Urinary bladder (tissue), 4 donors: Measurements from ENCODE around the gene GREM1. TPM values are rescaled to one million over a fixed set of nuclear protein-coding genes. Genes with fewer than 3 reads are reported as not detected.
A peak's percentile ranks its signal among the peaks of the same experiment; 100 is the strongest.

Experiments used
- DNase-seq: peaks from one replicate; pipeline ENCODE4 v3.0.0-alpha.2; 2015; ENCODE audit errors: extremely low spot score
- H3K27ac ChIP-seq: one replicate; pipeline ENCODE4 v1.5.1; 2013; ENCODE audit warnings: low read depth, mild to moderate bottlenecking, moderate library complexity
- H3K36me3 ChIP-seq: one replicate; pipeline ENCODE4 v1.6.1; 2013; ENCODE audit warnings: mild to moderate bottlenecking, moderate library complexity; ENCODE audit not compliant: insufficient read depth
- H3K4me1 ChIP-seq: one replicate; pipeline ENCODE4 v1.6.1; 2013; ENCODE audit warnings: mild to moderate bottlenecking, moderate library complexity; ENCODE audit not compliant: insufficient read depth
- H3K4me3 ChIP-seq: one replicate; pipeline ENCODE4 v1.5.1; 2013; ENCODE audit warnings: low read depth, low read length
- WGBS: extraction: QIAGEN DNeasy Blood & Tissue Kit; methylation state at CpG from one replicate; pipeline ENCODE4 v1.1.7; 2013; 5-methylcytosine and 5-hydroxymethylcytosine counted together
- polyA plus RNA-seq: library from polyadenylated mRNA; stranded (reverse); fragments of 200-250 nt; gene quantifications from one replicate; pipeline ENCODE4 v1.2.3, GENCODE V29; 2013
- total RNA-seq: library from RNA; depleted of rRNA; stranded (reverse); fragments of >200 nt; gene quantifications from one replicate; pipeline ENCODE4 v1.2.3, GENCODE V29; 2014
- donor health status: healthy with polysubstance abuse.
- donor health status: healthy.

GREM1 gene
- total and polyA plus RNA-seq, 2 donors: 1.2 to 8.7 TPM

DNA sequence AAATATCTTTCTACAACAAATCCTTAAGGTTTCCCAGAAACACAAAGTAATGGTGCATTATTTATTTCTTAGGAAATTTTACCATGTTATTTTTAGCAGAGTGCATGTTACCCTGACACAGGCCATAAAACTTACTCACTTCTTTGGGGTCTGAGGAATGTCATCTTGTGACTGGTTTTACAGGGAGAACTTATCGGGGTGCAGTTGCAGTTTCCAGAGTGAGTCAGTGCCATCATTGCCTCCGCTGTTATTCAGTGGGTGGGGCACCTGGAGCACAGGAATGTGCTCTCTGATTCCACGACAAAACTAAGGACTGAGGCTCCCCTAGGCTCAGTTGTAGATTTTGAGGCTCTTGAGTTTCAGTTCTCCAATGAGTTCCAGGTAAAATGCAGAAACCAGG is 11.1 kb upstream of the GREM1 start:
- Histone ChIP-seq H3K4me3 (no peak overlapping the region), H3K36me3 (no peaks in the 10 kb centered on the region), H3K4me1 (no peaks in the 10 kb centered on the region), H3K27ac (no peak overlapping the region)
- DNase-seq: no peak
- WGBS: 67% methylated on average over 3 of the region's 3 CpGs

- WGBS: 76% methylated on average over 6 of the region's 6 CpGs
- Histone ChIP-seq H3K27ac (no peak overlapping the region), H3K4me1 (no peaks in the 10 kb centered on the region), H3K4me3 (no peak overlapping the region), H3K36me3 (no peaks in the 10 kb centered on the region)
- no peak for DNase-seq
Observed at GRCh38 chr15:32707436-32707835, 10.4 kb upstream of the GREM1 start.

GRCh38 chr15:32709295-32710033 is 8.3 kb upstream of the GREM1 start:
- H3K4me3 ChIP-seq: no peak overlapping the region
- H3K4me1 ChIP-seq: no peaks in the 10 kb centered on the region
- no peak overlapping the region for H3K27ac ChIP-seq
- no peaks in the 10 kb centered on the region for H3K36me3 ChIP-seq
- WGBS: 69% methylated on average over 9 of the region's 9 CpGs
- DNase-seq: no peak

DNA sequence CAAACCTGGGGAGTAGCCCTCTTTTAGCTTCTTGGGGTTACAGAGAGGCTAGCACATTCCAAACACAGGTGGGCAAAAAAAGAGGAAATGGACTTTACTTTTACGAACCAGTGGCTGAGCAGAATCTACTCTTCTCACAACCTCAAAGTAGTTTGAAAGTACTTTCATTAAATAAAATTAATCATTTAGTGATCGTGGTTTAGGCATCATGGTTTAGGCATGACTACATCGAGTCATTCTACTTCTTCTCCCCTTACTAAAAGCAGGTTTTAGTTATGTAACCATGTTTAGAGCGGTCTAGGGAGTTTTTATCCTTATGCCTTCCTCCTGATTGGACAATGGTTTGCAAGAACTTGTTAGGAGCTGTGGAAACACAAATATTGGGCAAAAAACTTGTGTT is 2.5 kb upstream of the GREM1 start:
- H3K4me3 ChIP-seq: no peak overlapping the region
- no peak overlapping the region for H3K27ac ChIP-seq
- peaks cover 1% of the 10 kb centered on the region for H3K4me1 ChIP-seq
- WGBS: 66% methylated on average over 4 of the region's 4 CpGs
- no peaks in the 10 kb centered on the region for H3K36me3 ChIP-seq
- DNase-seq: no peak

DNA sequence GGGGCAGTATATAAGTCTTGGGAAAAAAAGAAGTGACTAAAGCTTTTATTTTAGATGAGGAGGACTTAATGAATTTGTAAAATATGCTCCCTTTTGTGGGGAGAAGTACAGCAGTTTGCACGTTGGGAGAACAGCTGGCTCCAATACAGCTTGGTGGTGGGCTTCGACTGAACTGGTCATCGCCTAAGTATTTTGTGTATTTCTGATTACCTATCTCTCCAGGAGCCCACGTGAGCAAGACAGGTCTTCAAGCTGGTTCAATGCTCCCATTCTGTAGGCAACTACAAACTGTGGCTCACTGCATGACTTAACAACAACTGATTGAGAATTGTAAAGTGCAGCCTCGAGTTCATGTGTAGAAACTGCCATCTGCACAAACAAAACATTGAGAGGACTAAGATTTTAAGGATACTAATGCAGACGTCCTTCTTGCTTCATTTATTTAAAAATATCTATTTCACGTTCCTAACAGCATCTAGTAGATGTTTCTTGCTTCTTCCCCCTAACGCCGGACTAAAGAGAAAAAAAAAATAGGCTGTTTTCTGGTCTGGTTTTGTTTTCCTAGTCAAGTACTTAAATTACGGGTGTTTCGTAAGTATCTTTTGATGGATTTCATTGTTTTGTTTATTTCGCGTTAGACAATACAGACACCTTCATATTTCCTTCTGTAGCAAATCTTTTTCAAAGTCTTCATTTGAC is 1.4 kb upstream of the GREM1 start:
- no peak overlapping the region for H3K4me3 ChIP-seq
- DNase-seq: no peak
- 24% methylated on average over 13 of the region's 13 CpGs for WGBS
- H3K4me1 ChIP-seq: peaks cover 1% of the 10 kb centered on the region
- no peaks in the 10 kb centered on the region for H3K36me3 ChIP-seq
- H3K27ac ChIP-seq: no peak overlapping the region

GRCh38 chr15:32716915-32717425 is 834 bp upstream of the GREM1 start:
- Histone ChIP-seq H3K36me3 (no peaks in the 10 kb centered on the region), H3K4me3 (peak overlapping the region; percentile 15), H3K4me1 (peaks cover 1% of the 10 kb centered on the region), H3K27ac (no peak overlapping the region)
- DNase-seq: no peak
- 10% methylated on average over 21 of the region's 21 CpGs for WGBS

DNA sequence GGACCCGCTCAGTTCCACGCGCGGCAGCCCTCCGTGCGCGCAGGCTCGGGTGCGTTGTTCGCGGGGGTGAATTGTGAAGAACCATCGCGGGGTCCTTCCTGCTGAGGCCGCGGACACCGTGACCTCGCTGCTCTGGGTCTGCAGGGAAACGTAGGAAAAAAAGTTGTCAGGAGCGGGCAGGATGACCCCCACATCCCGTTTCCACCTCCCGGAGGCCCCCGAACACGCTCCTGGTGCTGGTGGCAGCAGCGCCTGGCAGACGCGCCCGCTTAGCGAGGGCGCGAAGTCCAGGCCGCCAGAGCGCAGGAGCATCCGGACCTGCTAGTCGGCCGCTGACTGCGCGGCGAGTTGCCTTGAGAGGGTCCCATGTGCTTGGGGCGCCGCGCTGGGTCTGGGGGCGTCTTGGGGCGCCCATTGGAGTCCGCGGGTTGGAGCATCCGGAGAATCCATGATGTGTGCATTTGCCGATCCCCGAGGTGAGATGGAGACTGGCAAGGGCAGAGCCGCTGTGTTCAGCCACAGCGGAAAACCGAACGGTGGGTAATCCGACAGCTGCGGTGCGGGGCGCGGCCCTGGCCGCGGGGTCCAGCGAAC is 520 bp downstream of the GREM1 start:
- no peaks in the 10 kb centered on the region for H3K36me3 ChIP-seq
- no peak for DNase-seq
- H3K27ac ChIP-seq: no peak overlapping the region
- peaks cover 1% of the 10 kb centered on the region for H3K4me1 ChIP-seq
- WGBS: under 1% methylated on average over 60 of the region's 60 CpGs
- peak overlapping the region; percentile 15 for H3K4me3 ChIP-seq

- Histone ChIP-seq H3K36me3 (no peaks in the 10 kb centered on the region), H3K4me3 (peak overlapping the region; percentile 15), H3K4me1 (peaks cover 1% of the 10 kb centered on the region), H3K27ac (no peak overlapping the region)
- DNase-seq: no peak
- WGBS: 3% methylated on average over 70 of the region's 70 CpGs
Observed at GRCh38 chr15:32718821-32719716, 1.3 kb downstream of the GREM1 start.

- no peak overlapping the region for H3K4me3 ChIP-seq
- H3K36me3 ChIP-seq: no peaks in the 10 kb centered on the region
- no peak for DNase-seq
- H3K27ac ChIP-seq: no peak overlapping the region
- peaks cover 1% of the 10 kb centered on the region for H3K4me1 ChIP-seq
- 85% methylated on average over 6 of the region's 6 CpGs for WGBS
Observed at GRCh38 chr15:32721596-32721995, 3.8 kb downstream of the GREM1 start.

DNA sequence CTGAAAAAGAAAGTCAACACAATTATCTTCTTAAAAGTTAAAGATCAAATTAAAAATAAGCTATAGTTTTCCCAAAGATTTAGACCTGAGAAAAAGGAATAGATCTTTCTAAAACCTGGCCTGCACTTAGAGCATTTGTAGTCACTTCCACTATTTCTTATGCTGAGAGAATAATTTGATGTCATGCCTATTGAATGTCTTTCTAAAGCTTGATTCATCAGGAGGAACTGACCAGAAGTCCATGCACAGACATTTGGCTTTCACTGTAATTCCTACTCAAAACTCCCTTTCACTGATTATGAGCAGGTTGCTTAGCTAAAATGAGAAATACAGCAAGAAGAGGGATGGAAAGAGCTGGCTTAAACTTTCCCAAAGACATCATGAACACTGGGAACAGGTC is 4.3 kb downstream of the GREM1 start:
- no peak overlapping the region for H3K27ac ChIP-seq
- peaks cover 1% of the 10 kb centered on the region for H3K4me1 ChIP-seq
- DNase-seq: no peak
- no peaks in the 10 kb centered on the region for H3K36me3 ChIP-seq
- H3K4me3 ChIP-seq: no peak overlapping the region

DNA sequence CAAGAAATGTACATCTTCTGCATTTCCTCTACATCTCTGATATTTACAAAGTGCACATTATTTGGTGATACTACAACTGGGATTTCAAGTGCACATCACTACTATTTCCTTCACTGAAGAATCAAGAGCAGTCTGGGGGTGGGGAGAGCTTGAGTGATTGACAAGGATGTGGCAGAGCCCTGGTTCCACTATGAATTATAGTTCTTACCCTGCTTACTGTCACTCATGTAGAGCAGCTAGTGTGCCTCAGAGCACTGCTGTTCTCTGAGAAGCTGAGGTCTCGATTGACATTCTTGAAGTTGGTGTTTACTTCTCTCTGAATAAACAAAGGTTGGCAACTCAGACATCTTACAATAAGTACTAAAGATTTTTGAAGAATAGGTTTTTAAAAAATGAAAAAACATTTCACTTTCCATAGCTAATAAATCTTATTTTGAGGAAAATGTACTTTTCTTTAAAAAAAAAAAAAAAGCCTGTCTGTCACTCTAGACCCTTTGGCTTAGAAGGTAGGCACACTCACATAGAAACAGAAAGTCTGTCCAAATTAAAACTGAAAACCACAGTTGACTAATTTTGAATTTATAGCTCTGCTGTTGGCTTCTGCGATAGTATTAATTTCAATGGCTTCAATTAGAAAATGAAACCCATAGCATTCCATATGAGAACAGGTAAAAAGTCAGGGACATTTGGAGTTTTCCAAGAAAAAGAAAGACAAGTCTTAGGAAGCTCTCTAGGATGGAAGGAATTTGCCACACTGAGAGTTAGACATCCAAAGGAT is 5.6 kb downstream of the GREM1 start:
- Histone ChIP-seq H3K27ac (no peak overlapping the region), H3K4me1 (no peaks in the 10 kb centered on the region), H3K36me3 (no peaks in the 10 kb centered on the region), H3K4me3 (no peak overlapping the region)
- DNase-seq: no peak
- WGBS: 80% methylated on average over 2 of the region's 2 CpGs

DNA sequence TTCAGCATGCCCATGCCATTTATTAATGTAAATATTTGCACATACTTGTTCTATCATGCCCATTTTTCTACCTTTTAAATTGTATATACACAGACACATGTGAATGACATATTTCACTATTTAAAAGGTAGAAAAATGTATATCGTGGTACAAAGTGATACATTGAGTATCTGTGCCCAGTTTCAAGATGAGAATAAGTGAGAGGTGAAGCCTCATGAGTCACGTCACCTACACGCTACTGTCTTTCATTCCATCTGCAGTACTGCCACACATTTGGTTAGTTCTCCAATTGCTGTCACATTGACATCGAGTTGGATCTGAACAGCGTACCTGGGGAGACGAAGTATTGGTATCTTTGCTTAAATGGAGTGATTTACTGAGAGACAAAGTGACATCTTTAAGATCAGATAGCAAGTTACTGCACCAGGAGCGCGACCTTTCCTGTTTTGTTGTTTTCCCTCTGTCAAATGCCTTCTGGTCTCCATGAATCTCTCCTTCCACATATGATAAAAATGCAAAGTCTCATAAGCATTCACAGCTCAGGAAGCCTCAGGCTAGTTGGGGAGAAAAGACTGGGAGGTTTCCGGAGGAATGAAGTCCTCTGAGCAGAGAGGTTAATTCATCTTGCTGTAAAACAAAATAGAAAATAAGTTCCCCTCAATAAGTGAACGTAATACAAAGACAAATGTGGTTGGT is 12.0 kb downstream of the GREM1 start:
- H3K4me3 ChIP-seq: no peak overlapping the region
- H3K36me3 ChIP-seq: no peaks in the 10 kb centered on the region
- whole genome bisulfite sequencing: 76% methylated on average over 10 of the region's 10 CpGs
- no peak overlapping the region for H3K27ac ChIP-seq
- DNase-seq: no peak
- no peaks in the 10 kb centered on the region for H3K4me1 ChIP-seq
